Spinal cord (tissue), 10 donors: ENCODE data around the gene NR1D1. TPM values are rescaled to one million over a fixed set of nuclear protein-coding genes. Genes with fewer than 3 reads are reported as not detected.

Source experiments
- DNase-seq, 6 donors: peaks; one replicate each; pipeline versions ENCODE4 v3.0.0 to v3.0.0-alpha.2; 2013 to 2015; ENCODE audit warnings: low spot score in 6 of 6, low read depth in 4 of 6
- H3K27ac ChIP-seq: one replicate; pipeline ENCODE4 v1.5.1; 2013; ENCODE audit warnings: low read depth, low read length, control low read depth
- H3K27me3 ChIP-seq: one replicate; pipeline ENCODE4 v1.6.1; 2013; ENCODE audit warnings: low read length; ENCODE audit not compliant: control insufficient read depth, insufficient read depth
- H3K36me3 ChIP-seq: one replicate; pipeline ENCODE4 v1.6.1; 2013; ENCODE audit warnings: low read length; ENCODE audit not compliant: control insufficient read depth, insufficient read depth
- H3K4me1 ChIP-seq: one replicate; pipeline ENCODE4 v1.6.1; 2013; ENCODE audit warnings: low read length; ENCODE audit not compliant: control insufficient read depth, insufficient read depth
- H3K4me3 ChIP-seq: one replicate; pipeline ENCODE4 v1.5.1; 2013; ENCODE audit warnings: low read depth, low read length, control low read depth
- H3K9me3 ChIP-seq: one replicate; pipeline ENCODE4 v1.6.1; 2013; ENCODE audit warnings: low read length; ENCODE audit not compliant: control insufficient read depth, insufficient read depth
- WGBS: methylation state at CpG from one replicate; pipeline ENCODE4 v1.1.5; 2013; ENCODE audit warnings: missing lambda C conversion rate; ENCODE audit not compliant: insufficient coverage; 5-methylcytosine and 5-hydroxymethylcytosine counted together
- polyA plus RNA-seq, 2 donors: library from polyadenylated mRNA; unstranded; fragments of 120-200 nt; gene quantifications; one replicate each; pipeline ENCODE4 v1.2.1, GENCODE V29; 2013; ENCODE audit not compliant: insufficient read length in 2 of 2
- total RNA-seq, 2 donors: library from RNA; depleted of rRNA in 1 of 2; stranded (reverse); fragments of 120-200 nt in 1 of 2; fragments of >200 nt in 1 of 2; gene quantifications; one replicate each; pipeline versions ENCODE4 v1.2.3 to v1.2.4, GENCODE V29; 2013 to 2014
- donor health status: healthy.

NR1D1 gene
- total and polyA plus RNA-seq, 4 donors, result 3.3 to 12.4 (median 7.5) TPM

DNA sequence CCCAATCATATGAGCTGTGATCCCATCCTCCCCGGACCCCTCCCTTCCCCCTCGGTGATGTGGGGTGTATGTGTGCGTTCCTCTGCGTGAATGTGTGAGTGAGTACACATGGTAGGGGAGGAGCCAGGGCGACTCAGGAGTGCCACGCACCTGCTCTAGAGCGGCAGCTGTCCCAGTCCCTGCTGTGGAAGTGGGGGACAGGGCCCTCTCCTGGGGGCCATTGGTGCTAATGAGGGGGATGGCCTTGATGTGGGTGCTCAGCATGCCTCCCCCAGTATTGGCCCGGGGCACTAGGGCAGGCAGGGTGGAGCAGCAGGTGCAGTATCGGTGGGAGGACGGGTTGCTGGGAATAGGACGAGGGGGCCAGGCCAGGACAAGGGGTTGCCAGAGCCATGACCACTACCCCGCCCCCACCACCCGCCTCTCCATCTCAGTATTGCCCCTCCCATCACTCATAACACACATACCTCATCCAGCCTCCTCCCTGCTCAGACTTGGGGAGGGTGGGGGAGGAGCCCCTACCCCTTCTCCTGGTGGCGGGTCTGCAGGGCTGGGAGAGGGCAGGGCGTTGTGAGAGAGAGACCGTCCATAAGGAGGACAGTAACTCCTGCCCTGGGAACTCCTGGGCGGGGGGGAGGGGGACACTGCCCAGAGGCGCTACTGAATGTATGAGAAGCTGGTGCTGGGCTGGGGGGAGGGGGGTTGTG, 8.5 kb downstream of the NR1D1 start:
- Histone ChIP-seq H3K36me3 (peaks cover 98% of the 10 kb centered on the region), H3K4me3 (no peak overlapping the region)

GRCh38 chr17:40090237-40091119, 9.9 kb downstream of the NR1D1 start:
- 53% methylated on average over 4 of the region's 14 CpGs for WGBS
- no peak for DNase-seq
- Histone ChIP-seq H3K4me1 (peaks cover 34% of the 10 kb centered on the region), H3K27ac (no peak overlapping the region), H3K9me3 (no peaks in the 10 kb centered on the region), H3K36me3 (peaks cover 97% of the 10 kb centered on the region), H3K27me3 (no peaks in the 10 kb centered on the region), H3K4me3 (no peak overlapping the region)

More for the DNA sequence above, 8.5 kb downstream of the NR1D1 start:
- peaks cover 43% of the 10 kb centered on the region for H3K4me1 ChIP-seq
- 57% methylated on average over 5 of the region's 18 CpGs for WGBS
- H3K27me3 ChIP-seq, result no peaks in the 10 kb centered on the region
- no peaks in the 10 kb centered on the region for H3K9me3 ChIP-seq
- no peak overlapping the region for H3K27ac ChIP-seq
- DNase-seq, result no peak

DNA sequence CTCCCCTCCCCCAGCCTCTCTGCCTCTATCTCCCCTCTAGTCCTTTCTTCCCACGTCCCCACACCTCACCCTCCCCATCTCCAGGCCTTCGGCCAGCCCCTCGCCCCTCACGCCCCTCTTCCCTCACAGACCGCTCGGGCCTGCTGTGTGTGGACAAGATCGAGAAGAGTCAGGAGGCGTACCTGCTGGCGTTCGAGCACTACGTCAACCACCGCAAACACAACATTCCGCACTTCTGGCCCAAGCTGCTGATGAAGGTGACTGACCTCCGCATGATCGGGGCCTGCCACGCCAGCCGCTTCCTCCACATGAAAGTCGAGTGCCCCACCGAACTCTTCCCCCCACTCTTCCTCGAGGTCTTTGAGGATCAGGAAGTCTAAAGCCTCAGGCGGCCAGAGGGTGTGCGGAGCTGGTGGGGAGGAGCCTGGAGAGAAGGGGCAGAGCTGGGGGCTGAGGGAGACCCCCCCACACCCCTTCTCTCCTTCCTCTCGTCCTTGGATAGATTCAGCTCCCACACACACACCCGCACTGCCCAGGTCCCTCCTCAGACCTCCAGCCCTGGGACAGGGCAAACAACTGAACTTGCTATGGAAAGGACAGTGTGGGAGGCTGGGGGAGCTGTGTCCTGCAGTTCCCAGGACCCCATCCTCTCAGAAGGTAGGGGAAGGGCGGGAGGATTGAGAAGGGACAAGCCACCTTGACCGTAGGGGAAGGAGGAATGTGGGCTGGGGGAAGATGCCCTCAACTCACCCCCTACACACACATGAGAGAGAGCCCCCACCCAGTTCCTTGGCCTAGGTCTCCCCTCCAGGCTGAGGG, 11.1 kb downstream of the NR1D1 start:
- Histone ChIP-seq H3K27ac (no peak overlapping the region), H3K27me3 (no peaks in the 10 kb centered on the region), H3K4me3 (no peak overlapping the region), H3K9me3 (no peaks in the 10 kb centered on the region), H3K36me3 (peaks cover 97% of the 10 kb centered on the region), H3K4me1 (peaks cover 28% of the 10 kb centered on the region)
- no peak for DNase-seq
- 79% methylated on average over 16 of the region's 26 CpGs for WGBS

DNA sequence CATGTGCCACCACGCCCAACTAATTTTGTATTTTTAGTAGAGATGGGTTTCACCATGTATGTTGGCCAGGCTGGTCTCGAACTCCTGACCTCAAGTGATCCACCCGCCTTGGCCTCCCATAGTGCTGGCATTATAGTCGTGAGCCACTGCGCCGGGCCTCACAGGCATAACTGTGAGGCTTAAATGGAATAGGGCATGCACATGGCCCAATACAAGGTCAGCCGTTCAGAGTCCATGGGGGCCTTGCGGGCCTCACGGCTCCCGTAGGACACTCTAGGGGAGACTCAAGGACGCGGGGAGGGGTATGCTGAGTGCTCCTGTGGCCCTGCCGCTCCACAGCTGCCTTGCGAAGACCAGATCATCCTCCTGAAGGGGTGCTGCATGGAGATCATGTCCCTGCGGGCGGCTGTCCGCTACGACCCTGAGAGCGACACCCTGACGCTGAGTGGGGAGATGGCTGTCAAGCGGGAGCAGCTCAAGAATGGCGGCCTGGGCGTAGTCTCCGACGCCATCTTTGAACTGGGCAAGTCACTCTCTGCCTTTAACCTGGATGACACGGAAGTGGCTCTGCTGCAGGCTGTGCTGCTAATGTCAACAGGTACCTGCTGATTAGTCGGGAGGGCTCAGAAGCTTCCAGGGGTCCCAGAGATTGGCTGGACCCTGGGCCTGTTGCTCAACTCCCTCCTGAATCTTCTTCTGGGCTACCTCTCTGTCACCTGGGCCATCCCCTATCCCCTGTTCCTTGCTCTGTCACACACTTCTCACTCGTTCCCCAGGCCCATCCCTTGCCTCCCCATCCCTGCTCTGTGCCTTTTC, 12.3 kb downstream of the NR1D1 start:
- peaks cover 28% of the 10 kb centered on the region for H3K4me1 ChIP-seq
- H3K27me3 ChIP-seq, result no peaks in the 10 kb centered on the region
- H3K36me3 ChIP-seq, result peaks cover 98% of the 10 kb centered on the region
- H3K4me3 ChIP-seq, result no peak overlapping the region
- H3K9me3 ChIP-seq, result no peaks in the 10 kb centered on the region
- 89% methylated on average over 28 of the region's 28 CpGs for WGBS
- DNase-seq, result no peak
- H3K27ac ChIP-seq, result no peak overlapping the region

GRCh38 chr17:40087049-40087794, 13.2 kb downstream of the NR1D1 start:
- H3K27ac ChIP-seq, result no peak overlapping the region
- H3K36me3 ChIP-seq, result peaks cover 89% of the 10 kb centered on the region
- H3K4me3 ChIP-seq, result no peak overlapping the region
- H3K4me1 ChIP-seq, result peaks cover 24% of the 10 kb centered on the region
- 86% methylated on average over 4 of the region's 6 CpGs for WGBS
- no peak for DNase-seq
- no peaks in the 10 kb centered on the region for H3K9me3 ChIP-seq
- H3K27me3 ChIP-seq, result no peaks in the 10 kb centered on the region

- no peaks in the 10 kb centered on the region for H3K9me3 ChIP-seq
- H3K27me3 ChIP-seq, result no peaks in the 10 kb centered on the region
- H3K4me1 ChIP-seq, result peaks cover 16% of the 10 kb centered on the region
- DNase-seq, result peak in 1 of 6 donors; percentile 52
- 56% methylated on average over 11 of the region's 17 CpGs for WGBS
- peaks cover 82% of the 10 kb centered on the region for H3K36me3 ChIP-seq
- no peak overlapping the region for H3K27ac ChIP-seq
- H3K4me3 ChIP-seq, result no peak overlapping the region
Observed at GRCh38 chr17:40086150-40087044, 14.0 kb downstream of the NR1D1 start.

DNA sequence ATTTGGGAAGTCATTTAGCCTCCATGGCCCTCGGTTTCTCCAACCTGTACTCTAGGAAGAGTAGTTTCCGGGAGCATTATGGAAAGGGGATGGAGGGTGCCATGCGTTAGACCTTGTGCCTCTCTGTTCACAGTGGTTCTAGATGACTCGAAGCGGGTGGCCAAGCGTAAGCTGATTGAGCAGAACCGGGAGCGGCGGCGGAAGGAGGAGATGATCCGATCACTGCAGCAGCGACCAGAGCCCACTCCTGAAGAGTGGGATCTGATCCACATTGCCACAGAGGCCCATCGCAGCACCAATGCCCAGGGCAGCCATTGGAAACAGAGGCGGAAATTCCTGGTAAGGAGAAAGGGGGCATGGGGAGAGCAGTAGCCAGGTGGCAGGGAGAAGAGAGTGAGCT, 15.9 kb downstream of the NR1D1 start:
- Histone ChIP-seq H3K27me3 (no peaks in the 10 kb centered on the region), H3K36me3 (peaks cover 78% of the 10 kb centered on the region), H3K4me3 (no peak overlapping the region), H3K27ac (no peak overlapping the region), H3K4me1 (peaks cover 4% of the 10 kb centered on the region), H3K9me3 (no peaks in the 10 kb centered on the region)
- 97% methylated on average over 13 of the region's 14 CpGs for WGBS
- no peak for DNase-seq

- Histone ChIP-seq H3K36me3 (peaks cover 75% of the 10 kb centered on the region), H3K27me3 (no peaks in the 10 kb centered on the region), H3K4me3 (no peak overlapping the region), H3K4me1 (peaks cover 24% of the 10 kb centered on the region), H3K27ac (no peak overlapping the region), H3K9me3 (no peaks in the 10 kb centered on the region)
- DNase-seq, result no peak
- 85% methylated on average over 2 of the region's 3 CpGs for WGBS
Observed at GRCh38 chr17:40079545-40079944, 20.8 kb downstream of the NR1D1 start.
